Measurements from ENCODE around the gene ZC3H12C. TPM values are rescaled to one million over a fixed set of nuclear protein-coding genes. Genes with fewer than 3 reads are reported as not detected.

The ZC3H12C gene
- polyA plus RNA-seq (2013, experiment 1 of 2) = 2.9 TPM
- polyA plus RNA-seq (2013, experiment 2 of 2) = 2.6 TPM

- Histone ChIP-seq H3K9me3 (ENCODE audit: control insufficient read depth, low read length) (no peaks in the 10 kb centered on the region), H3K27ac (ENCODE audit: low read depth, low read length, severe bottlenecking) (peak within 1 kb of the TSS; percentile 74), H3K4me1 (ENCODE audit: control insufficient read depth, insufficient read depth, low read length, poor library complexity, severe bottlenecking) (no peaks in the 10 kb centered on the region), H3K4me3 (ENCODE audit: extremely low read depth, insufficient read depth, low read length, poor library complexity, severe bottlenecking) (peak within 1 kb of the TSS; percentile 71), H3K36me3 (ENCODE audit: control insufficient read depth, insufficient read depth, low read length) (no peaks in the 10 kb centered on the region)
- 0 to 1% methylated on average over 62 to 68 of the region's 110 CpGs for WGBS, 2 experiments (ENCODE audit: insufficient coverage in 2 of 2)
These were observed at the start of gene ZC3H12C for GRCh38 chr11:110092515-110093406. Gene ZC3H12C (plus strand): TSS chr11:110093392. CDS start chr11:110093412, 20 bp downstream.

DNA sequence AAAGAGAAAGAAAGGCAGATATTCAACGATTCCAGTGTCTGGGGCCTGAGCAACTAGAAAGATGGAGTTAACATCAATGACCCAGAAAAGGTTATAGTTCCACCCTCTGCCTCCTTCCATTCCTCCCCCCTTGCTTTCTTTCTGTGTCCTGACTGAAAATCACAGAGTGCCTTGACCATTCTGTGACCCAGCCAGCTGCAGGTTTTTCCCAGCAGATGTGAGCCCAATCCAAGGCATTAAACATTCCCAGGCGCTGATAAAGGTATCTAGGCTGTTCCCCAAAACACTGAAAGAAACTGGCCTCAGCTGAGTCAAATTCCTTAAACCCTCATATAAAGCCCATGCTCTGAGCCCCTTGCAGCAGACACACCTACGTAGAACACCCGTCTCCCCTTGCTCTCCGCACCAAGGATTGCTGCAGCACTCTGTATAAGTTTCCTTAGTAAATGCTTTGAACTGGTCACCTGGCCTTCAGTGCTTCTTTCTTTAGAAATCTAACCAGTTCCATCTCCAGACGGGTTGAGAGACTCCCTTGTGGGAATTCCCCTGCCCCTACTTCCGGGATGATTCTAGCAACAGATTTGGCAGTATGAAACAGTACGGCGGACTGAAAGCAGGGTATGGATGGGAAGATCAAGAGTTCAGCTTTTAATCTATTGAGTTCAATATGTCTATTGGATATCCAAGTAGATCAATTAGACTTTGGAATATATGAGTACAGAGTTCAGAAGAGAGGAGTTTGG, 48.8 kb upstream of the ZC3H12C start:
- WGBS, 2 experiments (ENCODE audit: insufficient coverage in 2 of 2) = 88 to 93% methylated on average over 8 to 9 of the region's 9 CpGs
- no peaks in the 10 kb centered on the region for H3K4me1 ChIP-seq (ENCODE audit: control insufficient read depth, insufficient read depth, low read length, poor library complexity, severe bottlenecking)
- no peaks in the 10 kb centered on the region for H3K36me3 ChIP-seq (ENCODE audit: control insufficient read depth, insufficient read depth, low read length)
- no peak overlapping the region for H3K4me3 ChIP-seq (ENCODE audit: extremely low read depth, insufficient read depth, low read length, poor library complexity, severe bottlenecking)
- H3K9me3 ChIP-seq (ENCODE audit: control insufficient read depth, low read length) = no peaks in the 10 kb centered on the region
- no peak overlapping the region for H3K27ac ChIP-seq (ENCODE audit: low read depth, low read length, severe bottlenecking)

DNA sequence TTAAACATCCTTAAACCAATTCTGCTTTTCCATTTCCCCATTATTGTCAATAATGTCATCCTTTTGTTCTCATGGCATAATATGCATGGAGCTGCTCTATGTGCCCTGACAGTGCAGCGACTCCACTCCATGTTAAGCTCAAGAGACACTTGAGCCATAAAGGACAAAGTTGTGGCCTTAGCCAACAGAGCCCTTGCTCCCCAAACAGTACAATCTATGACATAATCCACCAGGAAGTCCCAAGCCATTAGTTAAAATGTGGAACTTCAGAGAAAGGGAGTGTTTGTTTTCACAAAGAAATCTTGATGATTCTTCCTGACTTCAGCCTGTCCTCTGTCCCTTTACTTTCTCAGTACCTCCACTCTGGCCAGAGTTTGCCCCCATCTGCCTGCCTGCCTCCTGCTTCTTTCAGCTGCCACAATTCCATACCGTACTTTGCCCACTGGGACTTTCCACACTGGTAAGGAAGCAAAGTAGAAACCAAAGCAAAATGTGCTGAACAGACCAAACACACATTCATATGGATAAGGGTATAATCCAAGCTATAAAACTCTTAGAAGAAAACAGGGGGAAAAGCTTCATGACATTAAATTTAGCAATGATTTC, 46.3 kb upstream of the ZC3H12C start:
- 100% methylated on average over 1 to 2 of the region's 2 CpGs for WGBS, 2 experiments (ENCODE audit: insufficient coverage in 2 of 2)

DNA sequence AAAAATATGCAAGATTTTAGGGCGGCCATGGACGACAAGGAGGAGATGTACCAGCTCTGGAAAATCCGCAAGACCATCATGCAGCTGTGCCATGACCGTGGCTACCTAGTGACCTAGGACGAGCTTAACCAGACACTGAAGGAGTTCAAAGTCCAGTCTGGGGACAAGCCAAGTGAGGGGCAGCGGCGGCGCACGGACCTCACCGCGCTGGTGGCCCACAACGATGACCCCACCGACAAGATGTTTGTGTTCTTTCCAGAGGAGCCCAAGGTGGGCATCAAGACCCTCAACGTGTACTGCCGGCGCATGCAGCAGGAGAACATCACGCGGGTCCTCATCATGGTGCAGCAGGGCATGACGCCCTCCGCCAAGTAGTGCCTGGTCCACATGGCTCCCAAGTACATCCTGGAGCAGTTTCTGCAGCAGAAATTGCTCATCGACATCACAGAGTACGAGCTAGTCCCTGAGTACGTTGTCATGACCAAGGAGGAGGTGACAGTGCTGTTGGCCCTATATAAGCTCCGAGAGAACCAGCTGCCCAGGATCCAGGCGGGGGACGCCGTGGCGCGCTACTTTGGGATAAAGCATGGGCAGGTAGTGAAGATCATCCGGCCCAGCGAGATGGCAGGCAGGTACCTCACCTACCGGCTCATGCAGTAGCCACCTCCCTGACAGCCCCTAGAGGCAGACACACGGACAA, 43.5 kb upstream of the ZC3H12C start:
- Histone ChIP-seq H3K9me3 (ENCODE audit: control insufficient read depth, low read length) (no peaks in the 10 kb centered on the region), H3K27ac (ENCODE audit: low read depth, low read length, severe bottlenecking) (no peak overlapping the region), H3K4me1 (ENCODE audit: control insufficient read depth, insufficient read depth, low read length, poor library complexity, severe bottlenecking) (no peaks in the 10 kb centered on the region), H3K36me3 (ENCODE audit: control insufficient read depth, insufficient read depth, low read length) (no peaks in the 10 kb centered on the region), H3K4me3 (ENCODE audit: extremely low read depth, insufficient read depth, low read length, poor library complexity, severe bottlenecking) (no peak overlapping the region)
- 95% methylated on average over 30 to 33 of the region's 33 CpGs for WGBS, 2 experiments (ENCODE audit: insufficient coverage in 2 of 2)

More for the DNA sequence above, 46.3 kb upstream of the ZC3H12C start:
- H3K36me3 ChIP-seq (ENCODE audit: control insufficient read depth, insufficient read depth, low read length) = no peaks in the 10 kb centered on the region
- H3K27ac ChIP-seq (ENCODE audit: low read depth, low read length, severe bottlenecking) = no peak overlapping the region
- no peaks in the 10 kb centered on the region for H3K4me1 ChIP-seq (ENCODE audit: control insufficient read depth, insufficient read depth, low read length, poor library complexity, severe bottlenecking)
- no peak overlapping the region for H3K4me3 ChIP-seq (ENCODE audit: extremely low read depth, insufficient read depth, low read length, poor library complexity, severe bottlenecking)
- no peaks in the 10 kb centered on the region for H3K9me3 ChIP-seq (ENCODE audit: control insufficient read depth, low read length)

- no peak overlapping the region for H3K27ac ChIP-seq (ENCODE audit: low read depth, low read length, severe bottlenecking)
- no peaks in the 10 kb centered on the region for H3K9me3 ChIP-seq (ENCODE audit: control insufficient read depth, low read length)
- H3K4me1 ChIP-seq (ENCODE audit: control insufficient read depth, insufficient read depth, low read length, poor library complexity, severe bottlenecking) = no peaks in the 10 kb centered on the region
- no peaks in the 10 kb centered on the region for H3K36me3 ChIP-seq (ENCODE audit: control insufficient read depth, insufficient read depth, low read length)
- no peak overlapping the region for H3K4me3 ChIP-seq (ENCODE audit: extremely low read depth, insufficient read depth, low read length, poor library complexity, severe bottlenecking)
- WGBS, 2 experiments (ENCODE audit: insufficient coverage in 2 of 2) = 84 to 99% methylated on average over 8 of the region's 8 CpGs
These were observed 43.0 kb upstream of the ZC3H12C start for GRCh38 chr11:110050201-110050506.

DNA sequence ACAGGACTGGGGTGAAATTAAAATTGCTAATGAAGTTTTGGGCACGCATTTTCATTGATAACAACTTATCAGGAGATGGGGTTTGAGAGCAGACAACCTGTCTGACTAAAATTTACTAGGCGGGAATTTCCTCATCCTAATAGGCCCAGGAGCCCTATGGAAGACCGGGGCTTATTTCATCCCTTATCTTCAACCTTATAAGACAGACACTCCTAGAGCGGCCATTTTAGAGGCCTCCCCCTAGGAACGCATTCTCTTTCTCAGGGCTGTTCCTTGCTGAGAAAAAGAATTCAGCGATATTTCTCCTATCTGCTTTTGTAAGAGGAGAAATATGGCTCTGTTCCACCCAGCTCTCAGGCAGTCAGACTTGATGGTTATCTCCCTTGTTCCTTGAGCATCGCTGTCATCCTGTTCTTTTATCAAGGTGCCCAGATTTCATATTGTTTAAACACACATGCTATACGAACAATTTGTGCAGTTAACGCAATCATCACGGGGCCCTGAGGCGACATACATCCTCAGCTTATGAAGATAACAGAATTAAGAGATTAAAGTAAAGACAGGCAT, 39.3 kb upstream of the ZC3H12C start:
- Histone ChIP-seq H3K36me3 (ENCODE audit: control insufficient read depth, insufficient read depth, low read length) (no peaks in the 10 kb centered on the region), H3K4me1 (ENCODE audit: control insufficient read depth, insufficient read depth, low read length, poor library complexity, severe bottlenecking) (no peaks in the 10 kb centered on the region), H3K9me3 (ENCODE audit: control insufficient read depth, low read length) (no peaks in the 10 kb centered on the region), H3K27ac (ENCODE audit: low read depth, low read length, severe bottlenecking) (no peak overlapping the region), H3K4me3 (ENCODE audit: extremely low read depth, insufficient read depth, low read length, poor library complexity, severe bottlenecking) (no peak overlapping the region)
- 93% methylated on average over 4 to 7 of the region's 11 CpGs for WGBS, 2 experiments (ENCODE audit: insufficient coverage in 2 of 2)

DNA sequence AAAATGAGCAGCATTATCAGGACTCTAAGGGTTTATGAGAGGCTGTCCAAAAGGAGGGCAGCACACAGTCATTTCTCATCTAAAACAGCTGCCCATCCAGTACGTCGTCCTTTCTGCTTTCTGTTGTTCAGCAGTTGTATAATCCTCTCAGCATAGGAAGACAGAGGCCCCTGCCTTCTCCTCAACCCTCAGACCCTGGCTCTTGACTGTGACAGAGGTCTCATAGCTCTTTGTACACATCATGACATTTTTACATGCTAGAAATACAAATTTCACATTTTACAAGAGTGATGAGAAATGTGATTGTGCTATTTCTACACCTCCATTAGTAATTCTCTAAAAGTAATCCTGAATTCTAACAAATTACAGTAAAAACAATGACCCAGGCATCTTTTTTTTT, 36.2 kb upstream of the ZC3H12C start:
- no peaks in the 10 kb centered on the region for H3K36me3 ChIP-seq (ENCODE audit: control insufficient read depth, insufficient read depth, low read length)
- no peak overlapping the region for H3K27ac ChIP-seq (ENCODE audit: low read depth, low read length, severe bottlenecking)
- no peaks in the 10 kb centered on the region for H3K4me1 ChIP-seq (ENCODE audit: control insufficient read depth, insufficient read depth, low read length, poor library complexity, severe bottlenecking)
- H3K9me3 ChIP-seq (ENCODE audit: control insufficient read depth, low read length) = no peaks in the 10 kb centered on the region
- H3K4me3 ChIP-seq (ENCODE audit: extremely low read depth, insufficient read depth, low read length, poor library complexity, severe bottlenecking) = no peak overlapping the region
- 40% methylated on average over 2 of the region's 2 CpGs; no CpG with 5 or more reads in 1 of the 2 experiments for WGBS, 2 experiments (ENCODE audit: insufficient coverage in 2 of 2)

DNA sequence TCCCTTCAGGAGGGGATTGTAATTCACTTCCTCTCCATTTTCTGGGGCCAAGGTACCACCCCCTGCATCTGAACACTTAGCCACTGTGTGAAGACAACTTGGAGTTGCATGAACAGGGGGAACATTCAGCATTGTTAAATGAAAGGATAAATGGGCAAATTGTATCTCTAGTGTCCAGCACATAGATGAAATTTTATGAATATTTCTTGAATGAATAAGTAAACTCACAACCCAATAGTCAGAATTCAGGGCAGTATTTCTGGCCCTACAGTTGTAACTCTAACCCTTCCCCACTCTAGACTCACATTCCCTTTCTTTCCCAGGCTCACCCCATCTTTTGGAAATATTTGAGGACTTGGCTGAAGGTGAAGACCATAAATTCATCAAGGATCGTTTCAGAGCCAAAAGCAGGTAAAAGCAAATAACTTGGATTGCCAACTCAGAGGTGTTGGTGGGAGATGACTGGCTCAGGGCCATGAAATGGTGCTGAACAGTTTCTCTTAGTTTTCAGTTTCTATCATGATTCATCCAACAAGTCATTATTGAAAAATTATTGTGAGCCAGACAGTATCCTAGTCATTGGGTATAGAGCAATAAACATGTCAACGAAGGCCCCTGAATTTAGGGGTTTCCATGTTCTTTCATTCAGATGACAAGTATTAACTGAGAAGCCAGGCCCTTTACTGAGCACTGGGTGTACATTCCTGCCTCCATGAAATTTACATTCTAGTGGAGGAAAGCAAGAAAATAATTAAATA, 33.3 kb upstream of the ZC3H12C start:
- Histone ChIP-seq H3K4me1 (ENCODE audit: control insufficient read depth, insufficient read depth, low read length, poor library complexity, severe bottlenecking) (no peaks in the 10 kb centered on the region), H3K27ac (ENCODE audit: low read depth, low read length, severe bottlenecking) (no peak overlapping the region), H3K9me3 (ENCODE audit: control insufficient read depth, low read length) (no peaks in the 10 kb centered on the region), H3K4me3 (ENCODE audit: extremely low read depth, insufficient read depth, low read length, poor library complexity, severe bottlenecking) (no peak overlapping the region), H3K36me3 (ENCODE audit: control insufficient read depth, insufficient read depth, low read length) (no peaks in the 10 kb centered on the region)
- WGBS, 2 experiments (ENCODE audit: insufficient coverage in 2 of 2) = 93 to 100% methylated on average over 2 of the region's 2 CpGs

DNA sequence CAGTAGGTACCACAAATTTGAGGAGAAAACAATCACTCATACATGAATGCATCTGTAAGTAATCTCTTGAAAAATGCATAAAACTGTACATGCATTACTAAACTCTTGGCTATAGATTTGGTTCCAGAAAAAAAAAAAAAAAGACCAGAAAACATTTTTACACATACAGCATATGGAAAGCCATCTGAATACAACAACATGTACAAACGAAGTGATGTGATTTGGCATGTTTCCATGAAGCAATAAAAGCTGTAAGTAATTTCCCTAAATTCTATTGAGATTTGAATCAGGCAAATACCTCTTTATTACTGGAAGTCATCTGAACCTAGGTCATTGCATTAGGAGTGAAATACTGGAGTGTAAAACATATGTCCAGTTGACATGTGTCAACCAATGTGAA, 31.9 kb upstream of the ZC3H12C start:
- Histone ChIP-seq H3K9me3 (ENCODE audit: control insufficient read depth, low read length) (no peaks in the 10 kb centered on the region), H3K27ac (ENCODE audit: low read depth, low read length, severe bottlenecking) (no peak overlapping the region), H3K4me1 (ENCODE audit: control insufficient read depth, insufficient read depth, low read length, poor library complexity, severe bottlenecking) (no peaks in the 10 kb centered on the region), H3K36me3 (ENCODE audit: control insufficient read depth, insufficient read depth, low read length) (no peaks in the 10 kb centered on the region), H3K4me3 (ENCODE audit: extremely low read depth, insufficient read depth, low read length, poor library complexity, severe bottlenecking) (no peak overlapping the region)
- no CpG with 5 or more reads among the region's 1 CpG for WGBS, 2 experiments (ENCODE audit: insufficient coverage in 2 of 2)
